Trophoblast cell (in vitro differentiated cells and primary cell): Measurements from ENCODE around the gene WAPL.

ENCODE experiments used
- DNase-seq, 2 donors: peaks; one replicate each; pipeline ENCODE4 v3.0.0-alpha.2; 2016
- H2AFZ ChIP-seq: 2 replicates; pipeline ENCODE4 v1.6.1; 2013; ENCODE audit warnings: low read length, moderate library complexity, mild to moderate bottlenecking; ENCODE audit not compliant: insufficient read depth, poor library complexity
- H2AK5ac ChIP-seq: 2 replicates; pipeline ENCODE4 v1.6.1; 2013; ENCODE audit warnings: mild to moderate bottlenecking, low read length
- H2BK120ac ChIP-seq: 2 replicates; pipeline ENCODE4 v1.6.1; 2013; ENCODE audit warnings: low read length, mild to moderate bottlenecking, moderate library complexity; ENCODE audit not compliant: insufficient read depth, poor library complexity
- H2BK12ac ChIP-seq: 2 replicates; pipeline ENCODE4 v1.6.1; 2013; ENCODE audit warnings: mild to moderate bottlenecking, low read length, moderate library complexity
- H2BK5ac ChIP-seq: 2 replicates; pipeline ENCODE4 v1.6.1; 2013; ENCODE audit warnings: low read length, low read depth, moderate library complexity, mild to moderate bottlenecking; ENCODE audit not compliant: poor library complexity
- H3K14ac ChIP-seq: 2 replicates; pipeline ENCODE4 v1.6.1; 2013; ENCODE audit warnings: mild to moderate bottlenecking, low read length
- H3K18ac ChIP-seq: 2 replicates; pipeline ENCODE4 v1.6.1; 2013; ENCODE audit warnings: mild to moderate bottlenecking, low read length
- H3K23ac ChIP-seq: 2 replicates; pipeline ENCODE4 v1.6.1; 2013; ENCODE audit warnings: low read length
- H3K27ac ChIP-seq: 2 replicates; pipeline ENCODE4 v1.5.1; 2013; ENCODE audit warnings: low read depth, mild to moderate bottlenecking, inconsistent platforms, low read length, moderate library complexity
- H3K27me3 ChIP-seq: 2 replicates; pipeline ENCODE4 v1.6.1; 2013; ENCODE audit warnings: inconsistent platforms, mild to moderate bottlenecking, low read length, moderate library complexity; ENCODE audit not compliant: insufficient read depth
- H3K36me3 ChIP-seq, 2 experiments: 1 replicate in 1 of 2; 2 replicates in 1 of 2; pipeline ENCODE4 v1.6.1; 2013; ENCODE audit warnings: low read length in 2 of 2, mild to moderate bottlenecking in 2 of 2, moderate library complexity in 1 of 2; ENCODE audit not compliant: insufficient read depth in 2 of 2, control insufficient read depth in 1 of 2
- H3K4ac ChIP-seq: 2 replicates; pipeline ENCODE4 v1.6.1; 2013; ENCODE audit warnings: low read depth, mild to moderate bottlenecking, low read length, moderate library complexity
- H3K4me1 ChIP-seq, 2 experiments: 1 replicate in 1 of 2; 2 replicates in 1 of 2; pipeline ENCODE4 v1.6.1; 2013; ENCODE audit warnings: low read length in 2 of 2, mild to moderate bottlenecking in 2 of 2, moderate library complexity in 1 of 2; ENCODE audit not compliant: insufficient read depth in 2 of 2, control insufficient read depth in 1 of 2
- H3K4me2 ChIP-seq: 2 replicates; pipeline ENCODE4 v1.6.1; 2013; ENCODE audit warnings: inconsistent platforms, mild to moderate bottlenecking, low read length, moderate library complexity
- H3K4me3 ChIP-seq: 2 replicates; pipeline ENCODE4 v1.5.1; 2013; ENCODE audit warnings: mild to moderate bottlenecking, low read depth, low read length, inconsistent platforms
- H3K79me1 ChIP-seq: one replicate; pipeline ENCODE4 v1.6.1; 2013; ENCODE audit warnings: low read length
- H3K79me2 ChIP-seq: 2 replicates; pipeline ENCODE4 v1.6.1; 2013; ENCODE audit warnings: low read length, mild to moderate bottlenecking; ENCODE audit not compliant: control insufficient read depth, insufficient read depth, poor library complexity
- H3K9ac ChIP-seq: 2 replicates; pipeline ENCODE4 v1.6.1; 2013; ENCODE audit warnings: mild to moderate bottlenecking, low read length
- H3K9me3 ChIP-seq: 2 replicates; pipeline ENCODE4 v1.6.1; 2013; ENCODE audit warnings: low read depth, mild to moderate bottlenecking, control low read depth, inconsistent platforms, low read length; ENCODE audit not compliant: insufficient read depth
- H4K12ac ChIP-seq: 2 replicates; pipeline ENCODE4 v1.6.1; 2013; ENCODE audit warnings: low read depth, mild to moderate bottlenecking, low read length, moderate library complexity
- H4K8ac ChIP-seq: 2 replicates; pipeline ENCODE4 v1.6.1; 2013; ENCODE audit warnings: low read depth, mild to moderate bottlenecking, low read length, moderate library complexity
- H4K91ac ChIP-seq: one replicate; pipeline ENCODE4 v1.6.1; 2013; ENCODE audit warnings: low read depth, mild to moderate bottlenecking, low read length, moderate library complexity
- WGBS: extraction: QIAGEN DNeasy Blood & Tissue Kit; methylation state at CpG from one replicate; pipeline ENCODE4 v1.1.7; 2013; ENCODE audit warnings: missing lambda C conversion rate; ENCODE audit not compliant: insufficient read length, insufficient coverage; ENCODE audit errors: extremely low coverage; 5-methylcytosine and 5-hydroxymethylcytosine counted together

Gene WAPL

DNA sequence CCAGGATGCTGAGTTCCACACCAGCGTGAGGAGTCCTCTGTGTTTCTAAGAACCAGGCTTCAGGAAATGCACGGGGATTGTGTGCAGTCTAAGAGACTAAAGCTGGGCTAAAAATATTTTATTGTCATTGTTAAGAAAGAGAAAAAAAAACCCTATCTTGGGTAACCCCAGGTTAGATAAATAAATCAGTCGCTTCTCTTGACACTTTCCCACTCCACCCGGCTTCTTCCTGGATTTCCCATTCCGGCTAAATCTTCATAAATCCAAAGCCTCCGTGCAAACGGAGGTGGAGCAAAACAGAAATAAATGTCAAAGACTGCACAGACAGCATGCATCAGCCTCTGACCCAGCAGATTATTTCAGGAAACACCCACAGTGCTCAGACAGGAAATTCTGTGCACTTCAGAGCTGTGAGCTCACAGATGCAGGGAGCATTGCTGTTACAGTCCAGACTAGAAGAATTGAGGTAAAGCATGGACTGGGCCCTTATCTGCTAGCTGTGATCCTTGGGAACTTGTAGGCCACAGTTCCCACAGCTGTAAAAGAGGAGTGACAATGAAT, 110.2 kb downstream of the WAPL start:
- no peak overlapping the region for H2BK12ac ChIP-seq
- no peak overlapping the region for H3K4me3 ChIP-seq
- no peak overlapping the region for H2BK120ac ChIP-seq
- no peaks in the 10 kb centered on the region for H3K36me3 ChIP-seq
- no peak overlapping the region for H3K4me2 ChIP-seq
- H3K27me3 ChIP-seq, result no peaks in the 10 kb centered on the region
- WGBS, result no CpG with 5 or more reads among the region's 7 CpGs
- DNase-seq, result peak in 1 of 2 donors; percentile 13
- no peaks in the 10 kb centered on the region for H3K79me1 ChIP-seq
- no peak overlapping the region for H2BK5ac ChIP-seq
- H2AFZ ChIP-seq, result no peak overlapping the region
- H3K79me2 ChIP-seq, result no peaks in the 10 kb centered on the region
- no peak overlapping the region for H4K12ac ChIP-seq
- H2AK5ac ChIP-seq, result no peak overlapping the region
- H3K4me1 ChIP-seq, result no peaks in the 10 kb centered on the region
- no peak overlapping the region for H3K9ac ChIP-seq
- H3K4ac ChIP-seq, result no peak overlapping the region
- H4K91ac ChIP-seq, result no peak overlapping the region
- H3K23ac ChIP-seq, result no peak overlapping the region
- no peak overlapping the region for H3K14ac ChIP-seq
- no peak overlapping the region for H4K8ac ChIP-seq
- H3K18ac ChIP-seq, result no peak overlapping the region
- no peak overlapping the region for H3K27ac ChIP-seq
- H3K9me3 ChIP-seq, result peaks cover 2% of the 10 kb centered on the region

DNA sequence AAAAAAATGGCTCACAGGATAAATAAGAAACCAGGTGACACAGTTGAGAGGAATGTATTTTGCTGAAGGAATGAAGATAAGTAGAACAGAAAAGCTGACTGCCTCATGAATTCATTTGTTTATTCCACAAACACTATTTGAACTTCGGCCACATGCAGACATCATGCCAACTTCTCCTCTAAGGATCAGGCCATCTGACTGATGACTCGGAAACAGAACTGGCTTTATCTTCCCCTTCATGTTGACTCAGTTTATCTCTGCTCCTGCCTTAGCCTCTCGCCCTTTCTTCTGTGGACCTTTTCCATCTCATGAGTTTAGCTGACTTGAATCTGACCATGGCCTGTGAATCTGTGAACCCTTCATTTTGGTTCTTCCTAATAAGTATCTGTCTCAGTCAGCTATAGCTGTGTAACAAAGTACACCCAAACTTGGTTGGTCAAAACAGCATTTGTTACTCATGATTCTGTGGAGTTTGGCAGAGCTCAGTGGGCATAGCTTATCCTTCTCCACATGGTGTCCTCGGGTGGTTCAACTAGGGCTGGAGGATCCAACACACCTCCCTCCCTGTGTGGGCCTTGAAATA, 111.0 kb downstream of the WAPL start:
- DNase-seq, result peak in 1 of 2 donors; percentile 69
- H2BK120ac ChIP-seq, result no peak overlapping the region
- WGBS, result no CpG with 5 or more reads among the region's 4 CpGs
- H3K18ac ChIP-seq, result no peak overlapping the region
- no peak overlapping the region for H3K27ac ChIP-seq
- H3K9ac ChIP-seq, result no peak overlapping the region
- no peaks in the 10 kb centered on the region for H3K79me2 ChIP-seq
- no peak overlapping the region for H3K14ac ChIP-seq
- H4K91ac ChIP-seq, result no peak overlapping the region
- no peak overlapping the region for H3K4me2 ChIP-seq
- H2BK5ac ChIP-seq, result no peak overlapping the region
- no peak overlapping the region for H4K12ac ChIP-seq
- H3K27me3 ChIP-seq, result no peaks in the 10 kb centered on the region
- no peak overlapping the region for H3K4me3 ChIP-seq
- H3K9me3 ChIP-seq, result peaks cover 2% of the 10 kb centered on the region
- H4K8ac ChIP-seq, result no peak overlapping the region
- H3K36me3 ChIP-seq, result no peaks in the 10 kb centered on the region
- no peaks in the 10 kb centered on the region for H3K4me1 ChIP-seq
- H3K23ac ChIP-seq, result no peak overlapping the region
- H2AFZ ChIP-seq, result no peak overlapping the region
- H3K79me1 ChIP-seq, result no peaks in the 10 kb centered on the region
- no peak overlapping the region for H2AK5ac ChIP-seq
- no peak overlapping the region for H2BK12ac ChIP-seq
- H3K4ac ChIP-seq, result no peak overlapping the region

DNA sequence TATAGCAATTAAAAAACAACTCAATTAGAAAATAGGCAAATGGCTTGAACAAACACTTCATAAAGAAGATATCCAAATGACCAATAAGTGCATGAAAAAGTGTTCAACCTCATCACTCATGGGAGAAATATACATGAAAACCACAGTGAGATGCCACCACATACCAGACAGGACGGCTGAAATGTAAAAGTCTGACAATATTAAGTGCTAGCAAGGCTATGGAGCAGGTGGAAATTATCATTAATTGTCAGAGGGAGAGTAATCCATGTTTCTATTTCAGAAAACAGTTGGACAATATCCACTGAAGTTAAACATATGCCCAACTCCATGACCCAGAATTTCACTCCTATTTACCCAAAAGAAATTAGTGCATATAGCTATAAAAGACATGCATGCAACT, 112.4 kb downstream of the WAPL start:
- H3K4ac ChIP-seq, result no peak overlapping the region
- peaks cover 2% of the 10 kb centered on the region for H3K9me3 ChIP-seq
- H3K9ac ChIP-seq, result no peak overlapping the region
- no peak overlapping the region for H3K4me3 ChIP-seq
- no peak overlapping the region for H3K14ac ChIP-seq
- no peaks in the 10 kb centered on the region for H3K4me1 ChIP-seq
- H2BK120ac ChIP-seq, result no peak overlapping the region
- H4K12ac ChIP-seq, result no peak overlapping the region
- no peak overlapping the region for H2BK12ac ChIP-seq
- no peaks in the 10 kb centered on the region for H3K79me1 ChIP-seq
- H3K36me3 ChIP-seq, result no peaks in the 10 kb centered on the region
- H3K23ac ChIP-seq, result no peak overlapping the region
- H4K8ac ChIP-seq, result no peak overlapping the region
- DNase-seq, result no peak
- no peak overlapping the region for H2AFZ ChIP-seq
- no peaks in the 10 kb centered on the region for H3K79me2 ChIP-seq
- H3K4me2 ChIP-seq, result no peak overlapping the region
- H3K27ac ChIP-seq, result no peak overlapping the region
- no peak overlapping the region for H3K18ac ChIP-seq
- no peak overlapping the region for H2AK5ac ChIP-seq
- H3K27me3 ChIP-seq, result no peaks in the 10 kb centered on the region
- WGBS, result no CpG with 5 or more reads among the region's 1 CpG
- no peak overlapping the region for H2BK5ac ChIP-seq
- H4K91ac ChIP-seq, result no peak overlapping the region

DNA sequence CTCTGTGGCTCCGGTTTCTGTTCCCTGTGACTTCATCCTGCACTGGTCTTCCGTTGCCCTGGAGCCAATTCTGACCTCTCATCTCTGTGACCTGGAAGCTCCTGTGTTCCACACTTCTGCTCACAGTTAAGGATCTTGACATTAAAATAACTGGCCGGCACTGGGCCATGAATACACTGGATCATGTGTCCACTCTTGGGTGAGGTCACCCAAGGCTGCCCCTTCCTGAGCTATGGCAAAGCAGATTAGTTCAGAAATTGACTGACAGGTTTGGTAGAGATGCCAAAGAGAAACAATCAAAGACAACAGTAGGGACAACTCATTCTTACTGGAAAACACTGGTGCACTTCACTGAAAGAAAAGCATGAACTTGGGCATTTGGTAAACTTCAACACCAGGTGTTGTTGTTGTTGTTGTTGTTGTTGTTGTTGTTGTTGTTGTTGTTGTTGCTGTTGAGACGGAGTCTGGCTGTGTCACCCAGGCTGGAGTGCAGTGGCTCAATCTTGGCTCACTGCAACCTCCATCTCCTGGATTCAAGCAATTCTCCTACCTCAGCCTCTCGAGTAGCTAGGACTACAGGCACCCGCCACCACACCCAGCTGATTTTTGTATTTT, 118.3 kb downstream of the WAPL start:
- no CpG with 5 or more reads among the region's 6 CpGs for WGBS
- Histone ChIP-seq H3K79me2 (peaks cover 5% of the 10 kb centered on the region), H3K23ac (no peak overlapping the region)

More for the DNA sequence above, 118.3 kb downstream of the WAPL start:
- no peak overlapping the region for H4K12ac ChIP-seq
- H4K8ac ChIP-seq, result no peak overlapping the region
- H2AK5ac ChIP-seq, result no peak overlapping the region
- H3K27me3 ChIP-seq, result peaks cover 28% of the 10 kb centered on the region
- no peaks in the 10 kb centered on the region for H3K36me3 ChIP-seq
- no peak overlapping the region for H3K14ac ChIP-seq
- no peak overlapping the region for H4K91ac ChIP-seq
- peaks cover 6% of the 10 kb centered on the region for H3K79me1 ChIP-seq
- H2BK12ac ChIP-seq, result no peak overlapping the region
- no peak overlapping the region for H3K4me3 ChIP-seq
- peaks cover 2% of the 10 kb centered on the region for H3K9me3 ChIP-seq
- no peak overlapping the region for H3K9ac ChIP-seq
- no peak overlapping the region for H3K4me2 ChIP-seq
- no peak overlapping the region for H3K4ac ChIP-seq
- no peak overlapping the region for H2BK5ac ChIP-seq
- H2BK120ac ChIP-seq, result no peak overlapping the region
- DNase-seq, result no peak
- no peak overlapping the region for H3K27ac ChIP-seq
- H3K4me1 ChIP-seq, result peaks cover 6 to 8% of the 10 kb centered on the region in 2 experiments
- no peak overlapping the region for H2AFZ ChIP-seq
- H3K18ac ChIP-seq, result no peak overlapping the region
